ENCODE measurements around the gene EIF4EBP2.

DNA sequence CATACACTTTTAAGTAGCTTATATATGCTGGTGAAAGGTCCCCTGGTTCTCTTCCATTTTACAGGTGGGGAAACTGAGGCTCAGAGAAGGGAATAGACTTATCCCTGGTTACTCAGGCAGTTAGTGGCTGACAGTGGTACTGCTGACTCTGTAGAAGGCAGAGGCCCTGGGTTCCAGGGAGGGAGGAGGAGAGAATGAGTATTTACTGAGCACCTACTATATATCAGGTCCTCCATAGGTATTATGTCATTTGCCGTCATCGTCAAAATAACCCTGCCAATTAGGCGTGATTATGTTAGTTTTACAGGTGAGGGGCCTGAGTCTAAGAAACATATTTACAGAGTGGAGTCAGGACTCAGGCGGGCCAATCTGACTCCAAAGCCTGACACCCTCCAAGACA lies 61.3 kb downstream of the EIF4EBP2 start:
- no peak for TF ChIP-seq CTCF (IDR thresholded peaks at IDR 0.05 in 2 of 3, conservative IDR thresholded peaks at IDR 0.05 in 1 of 3; ENCODE audit: borderline replicate concordance in 1 of 3, insufficient read depth in 1 of 3, low read depth in 2 of 3, low read length in 2 of 3)
- TF ChIP-seq ATF3 (IDR thresholded peaks at IDR 0.05), result no peak
- no peak for TF ChIP-seq POLR2A (IDR thresholded peaks at IDR 0.05; ENCODE audit: borderline replicate concordance, extremely low read depth, insufficient read depth, insufficient read length)
- no peak for TF ChIP-seq CEBPB (IDR thresholded peaks at IDR 0.05; ENCODE audit: low read depth)
- TF ChIP-seq EZH2 (IDR thresholded peaks at IDR 0.05), result no peak
- TF ChIP-seq CBX3 (IDR thresholded peaks at IDR 0.05; ENCODE audit: low read depth), result no peak
- no peak for TF ChIP-seq ZNF274 (IDR thresholded peaks at IDR 0.05; ENCODE audit: low read depth, low read length)
- no peak for TF ChIP-seq TCF7L2 (IDR thresholded peaks at IDR 0.05; ENCODE audit: borderline replicate concordance, extremely low read depth, insufficient read depth, insufficient read length)
- TF ChIP-seq SIN3A (IDR thresholded peaks at IDR 0.05; ENCODE audit: low read depth), result no peak
- no peak for TF ChIP-seq REST (IDR thresholded peaks at IDR 0.05; ENCODE audit: low read depth)
- no peak for TF ChIP-seq EGR1 (IDR thresholded peaks at IDR 0.05; ENCODE audit: low read depth)

Measured in HCT116 (cell line).